Measurements from ENCODE around the gene RNF144B. TPM values are rescaled to one million over a fixed set of nuclear protein-coding genes. Genes with fewer than 3 reads are reported as not detected.
A peak's percentile ranks its signal among the peaks of the same experiment; 100 is the strongest.

The RNF144B gene
- total and polyA plus RNA-seq, 8 donors = 1.7 to 81.7 (median 5.1) TPM

GRCh38 chr6:18391023-18391422, 3.9 kb downstream of the RNF144B start:
- 58 to 69% (median 66%) methylated on average over 3 of the region's 3 CpGs for WGBS, 5 donors
- no peaks in the 10 kb centered on the region for H3K36me3 ChIP-seq
- no peaks in the 10 kb centered on the region for H3K27me3 ChIP-seq
- intact Hi-C loops (cut with DNase I; ENCODE audit: low total_unique reads) = no loop called here
- peak in 1 of 2 donors; percentile 19 for DNase-seq
- peak overlapping the region in 1 of 4 donors; percentile 63 for H3K4me3 ChIP-seq
- TF ChIP-seq POLR2A (IDR thresholded peaks at IDR 0.05) (no peak), CTCF (IDR thresholded peaks at IDR 0.05) (no peak), EP300 (IDR thresholded peaks at IDR 0.05) (no peak), POLR2AphosphoS5 (IDR thresholded peaks at IDR 0.05) (no peak)
- peak overlapping the region in 1 of 5 donors; percentile 81 for H3K27ac ChIP-seq
- no peaks in the 10 kb centered on the region for H3K9me3 ChIP-seq
- peaks cover 22 to 71% (median 34%) of the 10 kb centered on the region in 4 donors for H3K4me1 ChIP-seq

- WGBS, 5 donors = 73 to 88% (median 85%) methylated on average over 2 of the region's 2 CpGs
- Histone ChIP-seq H3K9me3 (no peaks in the 10 kb centered on the region), H3K4me3 (no peak overlapping the region), H3K27ac (no peak overlapping the region), H3K4me1 (peaks cover 8 to 61% (median 23%) of the 10 kb centered on the region in 4 donors), H3K27me3 (no peaks in the 10 kb centered on the region), H3K36me3 (no peaks in the 10 kb centered on the region)
- TF ChIP-seq POLR2AphosphoS5 (IDR thresholded peaks at IDR 0.05) = no peak
- no peak for TF ChIP-seq CTCF (IDR thresholded peaks at IDR 0.05)
- no peak for TF ChIP-seq EP300 (IDR thresholded peaks at IDR 0.05)
- no peak for TF ChIP-seq POLR2A (IDR thresholded peaks at IDR 0.05)
- no peak for DNase-seq
- intact Hi-C loops (cut with DNase I; ENCODE audit: low total_unique reads) = no loop called here
These were observed 5.3 kb downstream of the RNF144B start for GRCh38 chr6:18392346-18392877.

GRCh38 chr6:18393698-18394097, 6.5 kb downstream of the RNF144B start:
- 90 to 100% (median 94%) methylated on average over 2 of the region's 2 CpGs for WGBS, 5 donors
- DNase-seq = no peak
- Histone ChIP-seq H3K27ac (no peak overlapping the region), H3K27me3 (no peaks in the 10 kb centered on the region), H3K36me3 (no peaks in the 10 kb centered on the region), H3K4me3 (no peak overlapping the region), H3K9me3 (no peaks in the 10 kb centered on the region), H3K4me1 (peaks cover 0 to 49% (median 18%) of the 10 kb centered on the region in 4 donors)
- intact Hi-C loops (cut with DNase I; ENCODE audit: low total_unique reads) = no loop called here
- TF ChIP-seq POLR2AphosphoS5 (IDR thresholded peaks at IDR 0.05) (no peak), CTCF (IDR thresholded peaks at IDR 0.05) (no peak), POLR2A (IDR thresholded peaks at IDR 0.05) (no peak)

GRCh38 chr6:18395177-18395855, 8.2 kb downstream of the RNF144B start:
- intact Hi-C loops (cut with DNase I; ENCODE audit: low total_unique reads) = no loop called here
- Histone ChIP-seq H3K36me3 (peaks cover 0 to 14% (median 9%) of the 10 kb centered on the region in 4 donors), H3K4me1 (peaks cover 0 to 41% (median 6%) of the 10 kb centered on the region in 4 donors), H3K27me3 (no peaks in the 10 kb centered on the region), H3K9me3 (no peaks in the 10 kb centered on the region), H3K27ac (no peak overlapping the region), H3K4me3 (no peak overlapping the region)
- no peak for DNase-seq
- TF ChIP-seq CTCF (IDR thresholded peaks at IDR 0.05) = no peak
- WGBS, 5 donors = 53 to 70% (median 65%) methylated on average over 2 of the region's 2 CpGs

Data from stomach (tissue), 9 donors.